GM21381 (cell line): Measurements from ENCODE around the gene ARL15.
"Not testable (repeated sequence)": the region's sequence is repeated elsewhere in the genome, so short reads cannot be mapped to it uniquely, and the experiment has no call there.

ENCODE experiments used
- ATAC-seq: cut with Tn5 transposase; IDR thresholded peaks from one replicate; pipeline ENCODE4 v1.9.1; 2021; ENCODE audit warnings: mild to moderate bottlenecking, moderate library complexity; ENCODE audit not compliant: unreplicated experiment

ARL15 gene

GRCh38 chr5:53997736-53998627 lies 312.4 kb downstream of the ARL15 start:
- ATAC-seq = no peak

GRCh38 chr5:53996008-53996407 lies 314.4 kb downstream of the ARL15 start:
- no peak for ATAC-seq

GRCh38 chr5:53994148-53994547 lies 316.2 kb downstream of the ARL15 start:
- no peak for ATAC-seq

GRCh38 chr5:53991942-53992341 lies 318.4 kb downstream of the ARL15 start:
- no peak for ATAC-seq

GRCh38 chr5:53987101-53987500 lies 323.3 kb downstream of the ARL15 start:
- ATAC-seq = no peak

GRCh38 chr5:53985796-53986195 lies 324.6 kb downstream of the ARL15 start:
- ATAC-seq = no peak

- ATAC-seq = no peak
Observed at GRCh38 chr5:53984971-53985370, 325.4 kb downstream of the ARL15 start.

GRCh38 chr5:53983568-53984460 lies 326.6 kb downstream of the ARL15 start:
- no peak for ATAC-seq

- not testable (repeated sequence) for ATAC-seq
Observed at GRCh38 chr5:53982319-53982718, 328.1 kb downstream of the ARL15 start.

GRCh38 chr5:53980061-53980460 lies 330.3 kb downstream of the ARL15 start:
- no peak for ATAC-seq

GRCh38 chr5:53974021-53974420 lies 336.4 kb downstream of the ARL15 start:
- no peak for ATAC-seq

- no peak for ATAC-seq
Observed at GRCh38 chr5:53972314-53972713, 338.1 kb downstream of the ARL15 start.

GRCh38 chr5:53971551-53971950 lies 338.8 kb downstream of the ARL15 start:
- no peak for ATAC-seq

GRCh38 chr5:53971131-53971530 lies 339.2 kb downstream of the ARL15 start:
- no peak for ATAC-seq

GRCh38 chr5:53970475-53970874 lies 339.9 kb downstream of the ARL15 start:
- no peak for ATAC-seq

GRCh38 chr5:53969176-53969730 lies 341.1 kb downstream of the ARL15 start:
- ATAC-seq = no peak

- no peak for ATAC-seq
Observed at GRCh38 chr5:53965459-53965858, 344.9 kb downstream of the ARL15 start.

- ATAC-seq = no peak
Observed at GRCh38 chr5:53963958-53964357, 346.4 kb downstream of the ARL15 start.

- ATAC-seq = no peak
Observed at GRCh38 chr5:53962306-53962705, 348.1 kb downstream of the ARL15 start.

GRCh38 chr5:53956632-53957031 lies 353.7 kb downstream of the ARL15 start:
- ATAC-seq = no peak

GRCh38 chr5:53956196-53956595 lies 354.2 kb downstream of the ARL15 start:
- ATAC-seq = no peak
